Endothelial cell (in vitro differentiated cells): ENCODE results near the gene FBXO34. TPM values are rescaled to one million over a fixed set of nuclear protein-coding genes. Genes with fewer than 3 reads are reported as not detected.

Experiments
- DNase-seq: peaks from one replicate; pipeline ENCODE4 v3.0.0; 2021; ENCODE audit warnings: low spot score
- H3K27ac Mint-ChIP-seq: one replicate; pipeline ENCODE4 v1.8.0; 2021; ENCODE audit warnings: mixed read lengths, inconsistent platforms; ENCODE audit not compliant: unreplicated experiment
- H3K27me3 Mint-ChIP-seq: one replicate; pipeline ENCODE4 v1.8.0; 2021; ENCODE audit warnings: mild to moderate bottlenecking, moderate library complexity, mixed read lengths, inconsistent platforms; ENCODE audit not compliant: unreplicated experiment
- H3K36me3 Mint-ChIP-seq: one replicate; pipeline ENCODE4 v1.8.0; 2021; ENCODE audit warnings: mild to moderate bottlenecking, low read depth, mixed read lengths, inconsistent platforms; ENCODE audit not compliant: unreplicated experiment
- H3K4me1 Mint-ChIP-seq: one replicate; pipeline ENCODE4 v1.8.0; 2021; ENCODE audit warnings: mild to moderate bottlenecking, mixed read lengths, inconsistent platforms; ENCODE audit not compliant: unreplicated experiment
- H3K4me3 Mint-ChIP-seq: one replicate; pipeline ENCODE4 v1.8.0; 2021; ENCODE audit warnings: mild to moderate bottlenecking, mixed read lengths, inconsistent platforms; ENCODE audit not compliant: unreplicated experiment
- H3K9me3 Mint-ChIP-seq: one replicate; pipeline ENCODE4 v1.8.0; 2021; ENCODE audit warnings: mixed read lengths, inconsistent platforms; ENCODE audit not compliant: unreplicated experiment
- total RNA-seq: library from RNA; stranded (reverse); fragmentation: NEBNext Ultra II Directional; extraction: Animal tissue kit (Norgen Biotek cat#: 25700); gene quantifications from one replicate; pipeline ENCODE4 v1.2.1, GENCODE V29; 2021; ENCODE audit not compliant: unreplicated experiment
- TF ChIP-seq, protein P1 (sequence below): fragments of 200-600 bp; sonication (generic); IDR thresholded peaks from one replicate; pipeline ENCODE4 v1.5.0; 2021; ENCODE audit warnings: antibody characterized with exemption; ENCODE audit not compliant: unreplicated experiment

FBXO34 gene
- total RNA-seq, 1 donor from 2014 or later, result 14.2 TPM

DNA sequence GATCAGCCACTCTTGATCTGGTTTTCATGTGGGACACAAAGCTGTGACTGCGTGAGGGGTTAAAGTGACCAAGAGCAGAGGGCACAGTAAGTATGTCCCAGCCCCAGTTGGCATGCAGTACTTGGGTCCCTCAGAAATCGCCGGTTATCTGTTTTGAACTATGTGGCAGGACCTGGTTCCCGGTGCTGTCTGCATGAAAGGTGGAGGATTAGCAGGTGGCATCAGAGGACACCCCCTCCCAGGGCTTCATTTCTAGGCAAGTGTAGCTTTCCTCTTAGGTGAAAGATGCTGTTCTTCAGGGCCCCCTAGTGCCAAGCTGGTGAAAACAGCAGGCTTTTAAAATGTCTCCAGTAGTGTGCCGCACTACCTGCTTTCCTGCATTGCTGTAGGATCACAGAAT, 83.3 kb downstream of the FBXO34 start:
- DNase-seq, result peak; percentile 42
- Mint-ChIP-seq H3K36me3 (peaks cover 17% of the 10 kb centered on the region), H3K4me3 (no peak overlapping the region), H3K27ac (no peak overlapping the region), H3K9me3 (no peaks in the 10 kb centered on the region), H3K4me1 (no peaks in the 10 kb centered on the region), H3K27me3 (peaks cover 3% of the 10 kb centered on the region)
- TF ChIP-seq, protein P1, sequence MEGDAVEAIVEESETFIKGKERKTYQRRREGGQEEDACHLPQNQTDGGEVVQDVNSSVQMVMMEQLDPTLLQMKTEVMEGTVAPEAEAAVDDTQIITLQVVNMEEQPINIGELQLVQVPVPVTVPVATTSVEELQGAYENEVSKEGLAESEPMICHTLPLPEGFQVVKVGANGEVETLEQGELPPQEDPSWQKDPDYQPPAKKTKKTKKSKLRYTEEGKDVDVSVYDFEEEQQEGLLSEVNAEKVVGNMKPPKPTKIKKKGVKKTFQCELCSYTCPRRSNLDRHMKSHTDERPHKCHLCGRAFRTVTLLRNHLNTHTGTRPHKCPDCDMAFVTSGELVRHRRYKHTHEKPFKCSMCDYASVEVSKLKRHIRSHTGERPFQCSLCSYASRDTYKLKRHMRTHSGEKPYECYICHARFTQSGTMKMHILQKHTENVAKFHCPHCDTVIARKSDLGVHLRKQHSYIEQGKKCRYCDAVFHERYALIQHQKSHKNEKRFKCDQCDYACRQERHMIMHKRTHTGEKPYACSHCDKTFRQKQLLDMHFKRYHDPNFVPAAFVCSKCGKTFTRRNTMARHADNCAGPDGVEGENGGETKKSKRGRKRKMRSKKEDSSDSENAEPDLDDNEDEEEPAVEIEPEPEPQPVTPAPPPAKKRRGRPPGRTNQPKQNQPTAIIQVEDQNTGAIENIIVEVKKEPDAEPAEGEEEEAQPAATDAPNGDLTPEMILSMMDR, result no peak

DNA sequence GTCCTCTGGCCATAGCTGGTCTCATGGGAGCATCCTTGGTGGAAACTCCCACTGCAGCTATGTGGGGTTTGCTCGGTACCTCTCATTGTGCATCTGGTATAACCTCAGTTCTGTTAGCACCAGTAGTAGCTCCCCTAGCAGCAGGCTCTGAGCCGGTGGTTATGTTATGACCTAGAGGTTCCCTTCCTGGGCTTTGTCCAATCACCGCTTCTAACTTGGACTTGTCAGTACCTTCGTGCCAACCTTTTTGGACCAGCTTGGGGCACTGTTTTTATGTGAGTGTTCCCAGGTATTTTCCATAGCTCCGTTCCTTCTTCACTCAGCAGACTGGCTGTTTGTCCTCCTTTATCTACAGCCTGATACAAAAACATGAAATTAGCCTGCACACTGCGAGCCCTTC, 84.7 kb downstream of the FBXO34 start:
- Mint-ChIP-seq H3K27ac (no peak overlapping the region), H3K27me3 (peaks cover 5% of the 10 kb centered on the region), H3K4me3 (no peak overlapping the region), H3K36me3 (peaks cover 12% of the 10 kb centered on the region), H3K4me1 (no peaks in the 10 kb centered on the region), H3K9me3 (no peaks in the 10 kb centered on the region)
- no peak for DNase-seq
- TF ChIP-seq, protein P1, result no peak

DNA sequence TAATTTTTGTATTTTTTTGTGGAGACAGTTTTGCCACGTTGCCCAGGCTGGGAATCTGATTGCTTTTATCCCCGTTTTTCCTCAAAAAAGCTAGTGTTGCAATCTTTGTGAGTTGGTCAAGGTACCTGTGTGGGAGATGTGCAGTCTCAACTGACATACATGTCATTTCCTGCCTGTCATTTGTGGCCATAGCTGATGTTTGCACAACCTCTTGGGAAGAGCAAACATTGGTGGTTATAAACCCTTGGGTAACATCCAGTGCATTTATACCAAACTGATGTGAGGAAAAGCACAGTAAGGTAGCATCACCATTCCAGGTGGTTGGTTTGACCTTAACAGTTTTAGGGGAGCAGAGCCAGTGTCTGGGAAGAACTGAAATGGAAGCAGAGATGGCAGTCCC, 85.7 kb downstream of the FBXO34 start:
- DNase-seq, result no peak
- Mint-ChIP-seq H3K4me1 (no peaks in the 10 kb centered on the region), H3K36me3 (peaks cover 6% of the 10 kb centered on the region), H3K27ac (no peak overlapping the region), H3K4me3 (no peak overlapping the region), H3K9me3 (no peaks in the 10 kb centered on the region), H3K27me3 (peaks cover 5% of the 10 kb centered on the region)
- TF ChIP-seq, protein P1, result no peak

DNA sequence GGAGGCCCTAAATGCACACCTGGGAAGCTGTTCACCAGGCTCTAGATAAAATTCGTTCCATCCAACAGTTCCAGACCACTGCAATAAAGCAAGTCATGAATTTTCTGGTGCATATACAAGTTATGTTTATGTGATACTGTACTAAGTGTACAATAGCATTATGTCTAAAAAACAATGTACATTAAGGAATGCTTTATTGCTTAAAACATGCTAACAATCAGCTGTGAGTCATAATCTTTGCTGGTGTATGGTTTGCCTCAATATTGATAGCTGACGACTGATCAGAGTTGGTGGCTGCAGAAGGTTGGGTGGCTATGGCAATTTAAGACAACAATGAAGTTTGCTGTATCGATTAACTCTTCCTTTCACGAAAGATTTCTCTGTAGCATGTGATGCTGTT, 88.1 kb downstream of the FBXO34 start:
- no peak overlapping the region for H3K27ac Mint-ChIP-seq
- DNase-seq, result no peak
- H3K36me3 Mint-ChIP-seq, result peaks cover 10% of the 10 kb centered on the region
- TF ChIP-seq, protein P1, result no peak
- H3K4me3 Mint-ChIP-seq, result no peak overlapping the region
- H3K27me3 Mint-ChIP-seq, result peaks cover 5% of the 10 kb centered on the region
- H3K4me1 Mint-ChIP-seq, result no peaks in the 10 kb centered on the region
- no peaks in the 10 kb centered on the region for H3K9me3 Mint-ChIP-seq

DNA sequence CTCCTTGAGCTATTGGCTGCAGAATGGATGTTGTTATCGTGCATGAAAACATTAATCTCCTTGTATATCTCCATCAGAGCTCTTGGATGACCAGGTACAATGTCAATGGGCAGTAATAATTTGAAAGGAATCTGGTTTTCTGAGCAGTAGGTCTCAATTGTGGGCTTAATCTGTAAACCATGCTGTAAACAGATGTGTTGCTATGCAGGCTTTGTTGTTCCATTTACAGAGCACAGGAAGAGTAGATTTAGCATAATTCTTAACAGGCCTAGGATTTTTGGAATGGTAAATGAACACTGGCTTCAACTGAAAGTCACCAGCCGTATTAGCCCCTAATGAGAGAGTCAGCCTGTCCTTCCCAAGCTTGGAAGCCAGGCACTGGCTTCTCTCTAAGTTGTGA, 90.0 kb downstream of the FBXO34 start:
- TF ChIP-seq, protein P1, result no peak
- Mint-ChIP-seq H3K4me3 (no peak overlapping the region), H3K36me3 (peaks cover 14% of the 10 kb centered on the region), H3K4me1 (peaks cover 3% of the 10 kb centered on the region), H3K9me3 (no peaks in the 10 kb centered on the region), H3K27ac (peak overlapping the region; percentile 7), H3K27me3 (peaks cover 3% of the 10 kb centered on the region)
- DNase-seq, result no peak
